Hematopoietic multipotent progenitor cell treated with erythropoietin and hydrocortisone succinate and interleukin-3 and kit ligand, for 6 days (in vitro differentiated cells): ENCODE data around the gene KIRREL1.

Experiments used
- DNase-seq: peaks from one replicate; pipeline ENCODE4 v3.0.0-alpha.2; 2015

Gene KIRREL1

DNA sequence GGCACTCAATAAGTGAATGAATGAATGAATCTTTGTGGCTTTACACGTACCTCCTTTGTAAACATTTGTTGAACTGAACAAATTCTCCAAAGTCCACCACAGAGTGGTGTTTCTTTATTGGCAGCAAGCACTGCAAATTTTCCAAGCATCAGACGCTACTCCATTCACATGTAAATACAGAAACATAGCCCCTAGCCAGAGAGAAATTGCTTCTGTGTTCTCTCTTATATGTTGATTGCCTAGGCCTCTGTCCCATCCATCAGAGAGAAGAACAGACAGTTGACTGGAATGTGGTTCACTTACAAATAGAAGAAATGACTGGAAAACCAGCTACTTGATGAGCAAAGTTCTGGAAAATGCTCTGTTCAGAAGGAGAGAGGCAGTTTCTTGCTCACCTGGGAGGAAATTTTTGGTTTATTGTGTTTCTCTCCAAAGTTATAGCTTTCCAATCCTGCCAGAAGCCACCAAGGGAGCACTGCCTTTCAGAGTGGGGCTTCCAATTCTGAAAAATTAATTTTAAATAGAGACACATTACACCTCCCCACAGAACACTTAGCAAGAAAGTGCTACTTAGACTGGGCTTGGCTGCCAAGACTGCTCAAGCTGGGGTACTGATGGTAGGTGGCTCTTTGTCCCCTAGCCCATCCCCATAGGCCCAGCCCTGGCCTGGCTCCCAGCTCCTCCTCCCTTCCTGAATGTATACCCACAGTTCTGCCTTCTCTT, 18.1 kb upstream of the KIRREL1 start:
- no peak for DNase-seq

DNA sequence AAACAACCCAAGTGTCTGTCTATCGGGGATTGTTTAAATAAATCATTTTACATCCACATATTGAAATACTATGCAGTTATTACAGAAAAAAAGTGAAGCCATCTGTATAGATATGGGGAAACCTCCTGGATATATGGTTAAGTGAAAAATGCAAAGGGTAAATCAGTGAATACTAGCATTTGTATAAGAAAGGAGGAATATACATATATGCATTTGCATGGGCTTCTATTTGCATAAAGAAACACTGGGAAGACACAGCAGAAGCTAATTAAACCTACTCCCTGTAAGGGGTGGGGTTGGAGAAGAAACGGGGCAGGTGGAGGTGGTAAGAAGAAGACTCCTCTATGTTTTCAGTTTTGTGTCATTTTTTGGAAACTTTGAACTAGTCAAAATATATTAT, 16.6 kb upstream of the KIRREL1 start:
- no peak for DNase-seq

- DNase-seq, result no peak
These were observed 14.7 kb upstream of the KIRREL1 start for GRCh38 chr1:157978586-157979403.

- no peak for DNase-seq
These were observed 11.3 kb upstream of the KIRREL1 start for GRCh38 chr1:157982136-157982535.

- DNase-seq, result no peak
These were observed 9.7 kb upstream of the KIRREL1 start for GRCh38 chr1:157983787-157984186.

DNA sequence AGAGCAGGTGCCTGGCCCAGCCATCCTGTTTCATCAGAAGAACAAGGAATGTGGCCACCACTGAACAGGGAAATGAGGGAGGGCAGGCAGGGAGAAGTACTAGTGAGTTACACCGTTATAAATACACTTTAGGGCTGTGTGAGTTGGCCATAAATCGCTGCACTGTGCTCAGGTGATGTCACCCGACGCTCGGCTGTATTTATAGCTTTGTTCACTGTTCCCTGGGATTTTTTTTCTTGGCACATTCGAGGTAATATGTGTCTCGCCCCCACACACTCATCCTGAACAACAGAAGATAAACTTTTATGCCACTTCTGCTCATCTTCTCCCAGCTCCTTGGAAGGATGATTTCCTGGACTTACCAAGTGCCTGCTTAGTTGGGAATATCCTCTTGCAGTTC, 9.0 kb upstream of the KIRREL1 start:
- DNase-seq, result no peak

- DNase-seq, result no peak
These were observed 8.0 kb upstream of the KIRREL1 start for GRCh38 chr1:157985473-157985872.

DNA sequence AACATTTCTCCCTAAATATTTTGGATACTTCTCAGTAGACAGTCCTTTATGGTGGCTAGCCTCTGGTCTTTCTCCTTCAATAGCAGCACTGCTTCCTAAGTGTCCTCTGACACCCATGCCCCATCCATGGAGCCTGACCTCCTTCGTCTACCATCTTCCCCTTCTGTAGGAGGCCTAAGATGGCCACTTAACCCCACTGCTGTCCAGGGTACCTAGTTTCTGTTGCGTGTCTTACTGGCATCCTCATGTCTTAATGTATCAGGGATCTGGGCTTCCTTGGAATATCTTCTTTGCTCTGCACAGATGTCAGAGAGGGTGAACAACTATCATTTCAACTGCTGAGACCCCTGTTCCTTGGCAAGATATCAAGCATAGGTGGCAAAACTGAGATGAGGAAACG, 5.4 kb upstream of the KIRREL1 start:
- DNase-seq, result no peak

DNA sequence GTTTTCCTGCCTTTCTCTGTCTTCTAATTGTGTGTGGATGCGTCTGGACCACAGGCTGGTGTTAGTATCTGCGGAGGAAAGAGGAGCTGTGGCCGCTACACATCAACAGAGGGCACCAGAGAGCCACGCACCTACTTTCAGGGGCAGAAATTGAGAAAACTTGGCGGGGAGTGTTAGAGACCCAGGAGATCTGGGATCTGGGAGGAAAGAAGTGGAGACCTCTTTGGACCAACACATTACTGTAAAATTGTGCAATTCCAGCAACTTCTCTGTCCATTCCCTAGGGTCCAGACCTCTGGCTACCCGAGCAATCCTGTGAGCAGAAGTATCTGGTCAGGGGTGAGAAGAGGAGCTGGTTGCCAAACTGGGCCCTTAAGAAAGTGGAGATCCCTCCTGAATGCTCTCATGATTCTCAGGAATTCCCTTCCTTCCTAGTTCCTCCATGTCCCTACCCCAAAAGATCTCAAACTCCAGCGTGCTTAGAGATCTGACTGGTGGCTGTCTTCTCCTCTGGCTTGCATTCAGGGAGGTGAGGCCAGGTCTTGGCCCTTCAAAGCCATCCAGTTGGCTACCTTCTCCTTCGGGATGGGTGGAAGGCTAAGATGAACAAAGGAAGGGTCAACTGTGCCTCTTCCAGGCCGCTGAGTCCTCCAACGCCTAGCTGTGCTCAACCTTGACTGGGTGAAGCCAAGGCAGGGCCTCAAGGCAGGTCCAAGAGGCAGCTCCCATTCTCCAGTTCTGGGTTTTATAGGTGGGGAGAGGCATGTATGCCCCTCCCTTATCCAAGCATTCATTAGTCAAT, 1.2 kb upstream of the KIRREL1 start:
- peak; percentile 78 for DNase-seq

GRCh38 chr1:157992833-157993146, 655 bp upstream of the KIRREL1 start:
- no peak for DNase-seq

GRCh38 chr1:157993918-157994605, 617 bp downstream of the KIRREL1 start:
- peak; percentile 13 for DNase-seq

- DNase-seq, result no peak
These were observed 1.5 kb downstream of the KIRREL1 start for GRCh38 chr1:157994704-157995582.

DNA sequence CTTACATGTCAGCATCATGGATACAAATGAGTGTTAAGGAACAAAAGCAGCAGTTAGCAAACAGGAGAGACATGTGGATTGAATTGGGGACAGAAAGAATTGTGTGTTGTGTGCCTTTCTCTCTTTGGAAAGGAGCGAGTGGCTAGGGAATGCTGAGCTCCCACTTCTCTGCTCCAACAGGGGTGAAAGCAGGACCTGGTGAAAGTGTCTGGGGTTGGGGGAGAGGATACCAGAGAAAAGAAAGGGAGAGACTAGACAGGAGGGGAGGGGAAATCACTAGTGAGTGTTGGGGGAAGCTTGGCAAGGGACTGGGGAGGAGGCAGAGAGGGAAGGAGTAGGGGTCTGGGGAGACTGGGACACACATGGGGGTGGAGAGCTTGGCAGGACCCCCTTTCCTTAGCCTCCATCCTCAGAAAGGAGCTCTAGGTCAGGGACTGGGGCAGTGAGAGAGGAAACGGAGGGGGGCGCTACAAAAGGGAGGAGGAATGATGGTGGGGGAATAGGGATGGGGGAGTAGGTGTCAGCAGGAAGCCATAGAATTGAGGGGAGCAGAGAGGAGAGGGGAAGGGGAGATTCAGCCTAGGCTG, 2.2 kb downstream of the KIRREL1 start:
- DNase-seq, result no peak

- DNase-seq, result no peak
These were observed 3.0 kb downstream of the KIRREL1 start for GRCh38 chr1:157996433-157996832.

DNA sequence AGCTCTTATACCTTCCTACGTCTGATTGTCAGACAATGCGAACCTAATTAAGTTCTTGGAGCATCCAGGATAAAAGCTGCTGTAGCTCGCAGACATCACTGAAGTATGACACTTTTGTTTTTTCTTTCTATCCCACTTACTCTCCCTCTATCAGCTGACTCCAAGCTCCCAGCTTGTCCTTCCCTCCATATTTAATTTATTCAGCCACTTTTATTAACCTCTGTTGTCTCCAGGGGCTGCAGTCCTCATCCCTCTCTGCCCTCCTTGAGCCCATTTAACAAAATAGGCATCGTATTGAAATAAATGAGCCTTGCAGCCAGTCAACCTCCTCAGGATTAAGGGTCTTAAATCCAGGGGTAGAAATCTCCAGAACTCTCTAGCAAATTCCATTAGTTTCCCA, 7.1 kb downstream of the KIRREL1 start:
- no peak for DNase-seq

- no peak for DNase-seq
These were observed 8.7 kb downstream of the KIRREL1 start for GRCh38 chr1:158002022-158002630.

DNA sequence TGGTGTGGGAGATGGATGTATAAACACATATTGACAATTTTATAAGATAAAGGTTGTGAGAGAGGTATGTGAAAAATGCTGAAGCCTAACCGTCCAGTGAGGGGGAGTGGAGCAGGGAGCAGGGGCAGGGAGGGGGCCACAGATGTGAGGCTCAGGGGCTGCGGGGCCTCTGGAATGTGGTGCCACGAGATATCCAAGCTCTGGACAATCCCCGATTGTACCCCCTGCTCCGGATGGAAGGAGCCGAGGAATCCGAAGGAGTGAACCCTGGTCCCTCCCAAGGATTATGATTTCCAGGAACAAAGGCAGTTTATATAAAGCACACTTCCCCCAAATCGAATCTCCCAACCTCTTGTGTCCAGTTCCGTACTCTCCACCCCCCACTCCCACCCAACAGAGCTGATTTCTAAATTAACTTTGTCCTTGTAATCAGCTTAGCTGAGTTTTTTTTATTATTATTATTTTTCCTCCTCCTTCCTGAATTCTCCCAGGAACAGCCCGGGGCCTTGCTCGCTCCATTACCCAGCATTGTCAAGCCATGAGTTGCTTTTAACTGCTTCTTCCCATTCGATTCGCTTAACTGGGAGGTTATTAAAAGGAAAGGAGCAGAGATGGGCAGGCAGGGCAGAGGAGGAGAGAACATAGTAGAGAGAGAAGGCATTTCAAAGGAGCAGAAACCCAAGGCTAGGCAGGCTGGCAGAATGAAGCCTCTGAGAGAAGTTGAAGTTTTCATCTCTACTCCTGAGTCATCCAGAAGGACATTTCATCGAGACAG, 9.4 kb downstream of the KIRREL1 start:
- DNase-seq, result no peak

GRCh38 chr1:158003406-158003800, 10.0 kb downstream of the KIRREL1 start:
- DNase-seq, result no peak

DNA sequence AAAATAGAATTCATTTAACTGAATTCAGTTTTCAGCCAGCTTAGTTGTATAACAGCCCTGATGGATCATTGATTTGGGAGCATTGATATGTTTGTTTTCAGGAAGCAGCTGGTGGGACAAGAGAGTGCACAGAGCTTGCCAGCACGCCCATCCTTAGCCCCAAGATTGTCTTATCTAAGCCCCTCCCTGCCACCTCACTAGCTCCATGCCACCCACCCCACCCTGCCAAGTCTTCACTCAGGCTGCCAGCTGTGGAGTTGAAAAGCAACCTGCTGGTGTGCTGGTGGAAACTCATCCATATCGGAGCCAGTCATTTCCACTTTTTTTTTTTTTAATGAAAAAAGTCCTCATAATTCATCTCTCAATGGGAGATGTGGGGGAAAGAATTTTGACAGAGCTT, 11.8 kb downstream of the KIRREL1 start:
- peak; percentile 71 for DNase-seq

DNA sequence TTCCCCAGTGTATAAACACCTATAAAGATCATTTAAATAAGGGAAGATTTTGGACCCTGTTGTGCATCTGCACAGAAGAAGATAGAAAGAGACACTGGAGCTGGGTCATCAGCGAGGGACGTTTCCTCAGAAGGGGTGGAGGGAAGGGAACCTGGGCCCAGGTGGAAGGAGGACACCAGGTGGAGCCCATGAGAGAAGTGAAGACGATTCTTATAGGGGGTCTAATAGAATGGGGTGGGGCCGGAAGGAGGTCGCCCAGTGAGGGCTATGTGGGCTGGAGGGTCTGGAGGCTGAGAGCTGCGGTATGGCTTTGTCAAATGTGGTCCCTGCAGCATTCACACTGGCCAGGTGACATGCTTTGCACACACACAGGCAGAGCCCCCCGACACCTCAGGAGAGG, 13.7 kb downstream of the KIRREL1 start:
- DNase-seq, result no peak
